Lower lobe of right lung (tissue), 2 donors: ENCODE measurements around the gene ASH1L. TPM values are rescaled to one million over a fixed set of nuclear protein-coding genes. Genes with fewer than 3 reads are reported as not detected.
A peak's percentile ranks its signal among the peaks of the same experiment; 100 is the strongest.
"Not testable (repeated sequence)": the region's sequence is repeated elsewhere in the genome, so short reads cannot be mapped to it uniquely, and the experiment has no call there.

Source experiments
- ATAC-seq, 2 donors: fragments of 200-7000 bp; cut with Tn5 transposase; one replicate each; pipeline ENCODE4 v1.9.1; 2020 to 2022; ENCODE audit warnings: mild to moderate bottlenecking in 2 of 2, moderate library complexity in 2 of 2
- DNase-seq: peaks from one replicate; pipeline ENCODE4 v3.0.0-alpha.2; 2020
- H3K27ac ChIP-seq: fragments of 200-600 bp; one replicate; pipeline ENCODE4 v1.8.0; 2022
- H3K27me3 ChIP-seq: fragments of 200-600 bp; one replicate; pipeline ENCODE4 v1.8.0; 2022; ENCODE audit warnings: low read depth
- H3K36me3 ChIP-seq: fragments of 200-600 bp; one replicate; pipeline ENCODE4 v1.8.0; 2022; ENCODE audit warnings: mild to moderate bottlenecking
- H3K4me1 ChIP-seq: fragments of 200-600 bp; one replicate; pipeline ENCODE4 v1.8.0; 2022
- H3K4me3 ChIP-seq: fragments of 200-600 bp; one replicate; pipeline ENCODE4 v1.8.0; 2022; ENCODE audit warnings: mild to moderate bottlenecking
- H3K9me3 ChIP-seq: fragments of 200-600 bp; one replicate; pipeline ENCODE4 v1.8.0; 2022
- intact Hi-C: fragments of 100-400 bp; cut with DNase I; formaldehyde crosslinking; loops from one replicate; pipeline ENCODE4 v1.11.0; 2022
- total RNA-seq: library from RNA; stranded (reverse); fragmentation: NEBNext Ultra II Directional; extraction: Animal tissue kit (Norgen Biotek cat#: 25700); gene quantifications from one replicate; pipeline ENCODE4 v1.2.1, GENCODE V29; 2021
- TF ChIP-seq, protein P1 (sequence below): fragments of 200-600 bp; IDR thresholded peaks from one replicate; pipeline ENCODE4 v1.8.0; 2022; ENCODE audit warnings: antibody characterized with exemption, mild to moderate bottlenecking
- donor health status: DM: no; HTN: yes; CAD: no; lungs with severe emphysema.

Gene ASH1L
- total RNA-seq, 1 donor from 2014 or later: 59.8 TPM

DNA sequence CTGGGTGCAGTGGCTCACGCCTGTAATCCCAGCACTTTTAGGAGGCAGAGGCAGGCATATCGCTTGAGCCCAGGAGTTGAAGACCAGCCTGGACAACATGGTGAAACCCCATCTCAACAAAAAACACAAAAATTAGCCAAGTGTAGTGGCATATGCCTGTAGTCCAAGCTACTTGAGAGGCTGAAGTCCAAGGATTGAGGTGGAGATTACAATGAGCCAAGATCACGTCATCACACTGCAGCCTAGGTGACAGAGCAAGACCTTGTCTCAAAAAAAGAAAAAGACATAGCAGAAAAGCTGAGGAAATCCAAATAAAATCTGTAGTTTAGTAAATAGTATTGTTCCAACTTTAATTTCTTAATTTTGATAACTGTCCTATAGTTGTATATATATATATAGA is 11.5 kb upstream of the ASH1L start:
- Histone ChIP-seq H3K27ac (no peak overlapping the region), H3K36me3 (peaks cover 14% of the 10 kb centered on the region), H3K4me1 (no peaks in the 10 kb centered on the region), H3K27me3 (no peaks in the 10 kb centered on the region), H3K9me3 (no peaks in the 10 kb centered on the region), H3K4me3 (no peak overlapping the region)
- DNase-seq: no peak
- ATAC-seq: no peak
- TF ChIP-seq, protein P1, sequence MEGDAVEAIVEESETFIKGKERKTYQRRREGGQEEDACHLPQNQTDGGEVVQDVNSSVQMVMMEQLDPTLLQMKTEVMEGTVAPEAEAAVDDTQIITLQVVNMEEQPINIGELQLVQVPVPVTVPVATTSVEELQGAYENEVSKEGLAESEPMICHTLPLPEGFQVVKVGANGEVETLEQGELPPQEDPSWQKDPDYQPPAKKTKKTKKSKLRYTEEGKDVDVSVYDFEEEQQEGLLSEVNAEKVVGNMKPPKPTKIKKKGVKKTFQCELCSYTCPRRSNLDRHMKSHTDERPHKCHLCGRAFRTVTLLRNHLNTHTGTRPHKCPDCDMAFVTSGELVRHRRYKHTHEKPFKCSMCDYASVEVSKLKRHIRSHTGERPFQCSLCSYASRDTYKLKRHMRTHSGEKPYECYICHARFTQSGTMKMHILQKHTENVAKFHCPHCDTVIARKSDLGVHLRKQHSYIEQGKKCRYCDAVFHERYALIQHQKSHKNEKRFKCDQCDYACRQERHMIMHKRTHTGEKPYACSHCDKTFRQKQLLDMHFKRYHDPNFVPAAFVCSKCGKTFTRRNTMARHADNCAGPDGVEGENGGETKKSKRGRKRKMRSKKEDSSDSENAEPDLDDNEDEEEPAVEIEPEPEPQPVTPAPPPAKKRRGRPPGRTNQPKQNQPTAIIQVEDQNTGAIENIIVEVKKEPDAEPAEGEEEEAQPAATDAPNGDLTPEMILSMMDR: no peak
- intact Hi-C loops: no loop called here

DNA sequence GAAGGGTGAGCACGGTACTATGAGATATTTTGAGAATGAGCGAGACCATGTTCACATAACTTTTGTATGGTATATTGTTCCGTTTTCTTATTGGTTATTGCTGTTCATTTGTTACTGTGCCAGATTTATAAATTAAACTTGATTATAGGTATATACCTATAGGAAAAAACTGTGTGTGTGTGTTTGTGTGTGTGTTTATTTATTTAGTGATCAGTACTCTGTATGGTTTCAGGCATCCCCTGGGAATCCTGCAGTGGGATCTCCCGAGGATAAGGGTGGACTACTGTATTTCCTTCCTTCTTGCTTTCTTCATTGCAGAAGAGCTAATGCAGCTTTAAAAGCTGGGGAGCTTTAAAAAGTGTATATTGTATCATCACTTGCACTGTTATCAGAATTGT is 8.0 kb upstream of the ASH1L start:
- H3K27me3 ChIP-seq: no peaks in the 10 kb centered on the region
- H3K27ac ChIP-seq: no peak overlapping the region
- no peak for ATAC-seq
- no peaks in the 10 kb centered on the region for H3K9me3 ChIP-seq
- TF ChIP-seq, protein P1: no peak
- DNase-seq: no peak
- H3K4me1 ChIP-seq: no peaks in the 10 kb centered on the region
- H3K4me3 ChIP-seq: no peak overlapping the region
- H3K36me3 ChIP-seq: peaks cover 22% of the 10 kb centered on the region
- intact Hi-C loops: no loop called here

DNA sequence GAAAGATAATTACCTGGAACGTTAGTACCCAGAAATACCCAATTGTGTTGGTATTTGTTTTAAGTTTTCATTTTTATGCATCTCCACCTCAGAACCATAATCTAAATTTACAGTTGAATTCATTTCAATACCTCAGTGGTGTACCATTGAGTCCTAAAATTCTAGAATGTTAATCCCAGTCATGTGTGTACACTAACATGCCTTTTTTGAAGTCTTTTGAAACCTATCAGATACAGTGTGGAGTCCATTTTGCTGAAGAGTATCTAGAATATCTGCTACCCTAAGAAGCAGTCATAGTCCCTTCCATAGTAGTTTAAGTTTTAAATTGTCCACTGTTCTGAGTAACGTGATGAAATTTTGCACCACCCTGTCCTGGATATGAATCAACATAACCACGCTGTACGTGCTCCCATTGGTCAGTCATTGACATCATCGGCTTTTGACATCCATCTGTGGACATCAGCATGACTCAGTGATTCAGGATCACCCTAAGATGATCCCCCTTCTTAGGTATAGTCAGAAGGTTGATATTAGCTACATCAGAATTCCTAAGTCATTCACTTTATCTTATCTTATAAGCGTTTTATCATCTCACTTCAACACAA is 7.5 kb upstream of the ASH1L start:
- Histone ChIP-seq H3K27ac (no peak overlapping the region), H3K27me3 (no peaks in the 10 kb centered on the region), H3K4me1 (no peaks in the 10 kb centered on the region), H3K4me3 (no peak overlapping the region), H3K36me3 (peaks cover 22% of the 10 kb centered on the region), H3K9me3 (no peaks in the 10 kb centered on the region)
- no peak for ATAC-seq
- intact Hi-C loops: no loop called here
- TF ChIP-seq, protein P1: no peak
- DNase-seq: no peak

DNA sequence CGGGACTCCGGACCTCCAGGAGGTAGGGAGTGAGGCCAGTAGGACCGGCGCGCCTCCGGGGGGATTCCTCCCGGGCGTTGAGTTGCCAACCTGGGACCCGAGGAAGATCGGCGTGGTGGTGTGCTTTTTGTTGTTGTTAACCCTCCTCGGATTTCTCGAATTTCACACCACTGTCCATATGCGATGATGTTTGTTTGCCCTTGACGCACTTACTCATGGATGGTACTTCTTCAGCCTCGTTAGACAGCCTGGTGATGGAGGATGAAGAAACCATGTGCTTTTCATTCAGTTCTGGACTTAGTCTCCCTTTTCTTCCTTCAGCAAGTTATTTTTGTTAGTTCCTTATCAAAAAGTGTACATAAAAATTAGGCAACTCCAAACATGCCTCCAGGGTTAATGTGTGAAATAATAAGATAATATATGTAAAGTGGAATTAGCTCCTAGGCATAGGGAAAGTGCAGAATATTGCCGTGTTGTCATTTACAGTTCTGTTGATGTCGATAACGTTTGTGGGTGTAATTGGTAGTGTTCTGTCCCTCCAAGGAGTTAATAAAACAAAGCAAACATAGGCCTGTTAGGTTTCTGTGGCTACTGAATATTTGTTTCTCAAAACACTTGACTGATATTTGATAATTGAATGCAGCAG is 897 bp upstream of the ASH1L start:
- H3K9me3 ChIP-seq, H3K27me3 ChIP-seq, intact Hi-C loops, H3K36me3 ChIP-seq, DNase-seq: not testable (repeated sequence)
- ATAC-seq: peak in 1 of 2 donors; percentile 3
- peaks cover 36% of the 10 kb centered on the region for H3K4me1 ChIP-seq
- peak overlapping the region; percentile 96 for H3K27ac ChIP-seq
- peak overlapping the region; percentile 91 for H3K4me3 ChIP-seq

DNA sequence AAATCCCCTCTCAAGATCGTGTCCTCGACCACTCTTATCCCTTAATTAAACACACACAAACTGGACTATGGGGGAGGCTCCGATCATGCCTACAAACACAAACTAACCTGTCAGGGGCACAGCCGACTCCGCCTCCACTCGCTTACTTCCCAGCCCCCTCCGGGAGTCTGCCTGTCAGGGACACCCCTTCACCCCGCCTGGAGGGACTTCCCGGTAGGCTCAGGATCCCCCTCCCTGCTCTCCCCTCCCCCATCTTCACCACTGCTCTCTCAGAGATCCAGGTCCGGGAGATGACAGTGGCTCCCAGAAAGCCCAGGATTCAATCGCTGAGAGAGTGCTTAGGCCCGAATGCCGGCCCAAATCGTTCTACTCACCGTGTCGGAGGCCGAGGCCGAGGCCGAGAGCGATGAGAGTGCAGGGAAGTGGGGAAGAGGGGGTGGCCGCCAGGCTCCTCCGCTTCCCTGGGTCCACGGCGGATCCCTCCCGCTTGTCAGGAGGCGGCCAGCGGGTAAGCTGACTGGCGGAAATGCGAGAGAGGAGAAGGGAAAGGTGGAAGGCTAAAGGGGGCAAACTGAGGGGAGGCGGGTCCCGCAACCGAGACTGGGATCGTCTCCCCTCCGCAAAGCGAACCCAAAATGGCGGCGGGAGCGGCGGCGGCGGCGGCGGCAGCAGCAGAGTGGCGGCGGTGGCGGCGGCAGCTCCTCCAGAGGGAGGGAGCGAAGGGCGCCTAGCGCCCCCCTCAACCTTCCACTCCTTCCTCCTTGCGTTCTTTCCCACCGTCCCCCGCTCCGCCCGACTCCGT is 623 bp downstream of the ASH1L start:
- Histone ChIP-seq H3K4me3 (peak overlapping the region; percentile 91), H3K27ac (peak overlapping the region; percentile 96), H3K4me1 (peaks cover 44% of the 10 kb centered on the region)
- peak; percentile 66 to 69 for ATAC-seq
- intact Hi-C loops, H3K9me3 ChIP-seq, H3K27me3 ChIP-seq, H3K36me3 ChIP-seq: not testable (repeated sequence)
- DNase-seq: peak; percentile 66

DNA sequence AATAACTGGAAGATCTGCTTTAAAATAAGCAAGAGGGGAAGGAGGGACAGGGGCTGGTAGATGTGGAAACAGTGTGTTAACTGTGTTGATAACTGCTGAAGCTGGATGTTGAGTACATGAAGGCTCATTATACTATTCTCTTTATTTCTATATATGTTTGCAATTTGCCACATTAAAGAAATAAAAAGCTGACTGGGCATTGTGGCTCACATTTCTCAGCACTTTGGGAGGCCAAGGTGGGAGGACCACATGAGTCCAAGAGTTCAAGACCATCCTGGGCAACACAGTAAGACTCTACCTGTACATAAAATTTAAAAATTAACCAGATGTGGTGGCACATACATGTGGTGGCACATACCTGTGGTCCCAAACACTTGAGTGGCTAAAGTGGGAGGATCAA is 6.7 kb downstream of the ASH1L start:
- no peaks in the 10 kb centered on the region for H3K27me3 ChIP-seq
- no peak overlapping the region for H3K27ac ChIP-seq
- H3K9me3 ChIP-seq: no peaks in the 10 kb centered on the region
- TF ChIP-seq, protein P1: no peak
- ATAC-seq: no peak
- H3K4me1 ChIP-seq: peaks cover 29% of the 10 kb centered on the region
- DNase-seq: no peak
- H3K36me3 ChIP-seq: peaks cover 21% of the 10 kb centered on the region
- H3K4me3 ChIP-seq: no peak overlapping the region
- intact Hi-C loops: no loop called here
